LNCAP (cell line): ENCODE measurements around the gene EIF2S1.
A peak's percentile ranks its signal among the peaks of the same experiment; 100 is the strongest.

Experiments used
- CTCF ChIP-seq: fragments of 450-650 bp; IDR thresholded peaks from 2 replicates; pipeline ENCODE4 v1.5.1; 2017; ENCODE audit warnings: mild to moderate bottlenecking

The EIF2S1 gene

GRCh38 chr14:67426983-67427606, 67.0 kb downstream of the EIF2S1 start:
- peak; percentile 70 for TF ChIP-seq CTCF

- TF ChIP-seq CTCF: no peak
Measured at GRCh38 chr14:67428501-67429031, 68.4 kb downstream of the EIF2S1 start.

- no peak for TF ChIP-seq CTCF
Measured at GRCh38 chr14:67429510-67430205, 69.5 kb downstream of the EIF2S1 start.

- no peak for TF ChIP-seq CTCF
Measured at GRCh38 chr14:67432050-67432564, 72.0 kb downstream of the EIF2S1 start.

GRCh38 chr14:67435603-67436002, 75.5 kb downstream of the EIF2S1 start:
- TF ChIP-seq CTCF: no peak
